ENCODE results near the gene PARD6G.
"Not testable (repeated sequence)": the region's sequence is repeated elsewhere in the genome, so short reads cannot be mapped to it uniquely, and the experiment has no call there.

GRCh38 chr18:80257579-80258543 lies 10.5 kb upstream of the PARD6G start:
- not testable (repeated sequence) for TF ChIP-seq POLR2AphosphoS5, POLR2A (IDR thresholded peaks at IDR 0.05; ENCODE audit: low read depth, low read length)
